Ishikawa (cell line): ENCODE measurements around the gene FAM168A.
A peak's percentile ranks its signal among the peaks of the same experiment; 100 is the strongest.

Experiments
- CEBPB ChIP-seq: IDR thresholded peaks from 2 replicates; pipeline ENCODE4 v1.6.1; 2012
- CREB1 ChIP-seq: IDR thresholded peaks from 2 replicates; pipeline ENCODE4 v1.6.1; 2012; ENCODE audit warnings: low read depth
- EGR1 ChIP-seq: IDR thresholded peaks from 2 replicates; pipeline ENCODE4 v1.6.1; 2012
- EP300 ChIP-seq: IDR thresholded peaks from 2 replicates; pipeline ENCODE4 v1.6.1; 2012; ENCODE audit warnings: borderline replicate concordance
- FOXM1 ChIP-seq: IDR thresholded peaks from 2 replicates; pipeline ENCODE4 v1.6.1; 2012; ENCODE audit warnings: low read depth, borderline replicate concordance
- NFIC ChIP-seq: IDR thresholded peaks from 2 replicates; pipeline ENCODE4 v1.6.1; 2012
- RAD21 ChIP-seq: IDR thresholded peaks from 2 replicates; pipeline ENCODE4 v1.6.1; 2012; ENCODE audit warnings: low read depth
- TAF1 ChIP-seq: IDR thresholded peaks from 2 replicates; pipeline ENCODE4 v1.6.1; 2012; ENCODE audit warnings: low read depth, mild to moderate bottlenecking
- TCF12 ChIP-seq: IDR thresholded peaks from 2 replicates; pipeline ENCODE4 v1.6.1; 2012; ENCODE audit warnings: low read depth
- TEAD4 ChIP-seq: IDR thresholded peaks from 2 replicates; pipeline ENCODE4 v1.6.1; 2012
- YY1 ChIP-seq: IDR thresholded peaks from 2 replicates; pipeline ENCODE4 v1.6.1; 2012; ENCODE audit warnings: low read depth
- ZBTB7A ChIP-seq: IDR thresholded peaks from 2 replicates; pipeline ENCODE4 v1.6.1; 2012; ENCODE audit warnings: low read depth
- TF ChIP-seq, protein P1 (sequence below): IDR thresholded peaks from 2 replicates; pipeline ENCODE4 v1.6.1; 2012; ENCODE audit warnings: low read depth, mild to moderate bottlenecking
- TF ChIP-seq, protein P2 (sequence below): IDR thresholded peaks from 2 replicates; pipeline ENCODE4 v1.6.1; 2012
- TF ChIP-seq, protein P3 (sequence below): IDR thresholded peaks from 2 replicates; pipeline ENCODE4 v1.6.1; 2012

FAM168A gene

DNA sequence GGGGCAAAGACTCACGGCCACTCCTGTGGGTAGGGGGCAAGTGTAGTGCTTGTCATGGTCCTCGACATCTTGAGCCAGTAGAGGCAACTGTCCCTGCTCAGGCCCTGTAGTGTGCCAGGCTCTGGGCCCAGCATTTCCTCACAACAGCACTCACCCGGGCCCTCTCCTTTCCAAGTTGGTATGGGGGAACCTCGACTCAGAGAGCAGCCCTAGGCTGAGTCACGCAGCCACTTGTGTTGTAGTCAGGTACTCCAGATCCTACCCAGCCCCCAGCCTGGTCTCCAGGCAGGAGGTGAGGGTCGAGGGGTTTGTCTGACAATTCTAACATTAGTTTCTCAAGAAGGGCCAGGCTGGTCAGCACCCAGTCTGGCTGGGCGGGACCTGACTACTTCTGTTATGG lies 217.6 kb downstream of the FAM168A start:
- no peak for TF ChIP-seq CEBPB

DNA sequence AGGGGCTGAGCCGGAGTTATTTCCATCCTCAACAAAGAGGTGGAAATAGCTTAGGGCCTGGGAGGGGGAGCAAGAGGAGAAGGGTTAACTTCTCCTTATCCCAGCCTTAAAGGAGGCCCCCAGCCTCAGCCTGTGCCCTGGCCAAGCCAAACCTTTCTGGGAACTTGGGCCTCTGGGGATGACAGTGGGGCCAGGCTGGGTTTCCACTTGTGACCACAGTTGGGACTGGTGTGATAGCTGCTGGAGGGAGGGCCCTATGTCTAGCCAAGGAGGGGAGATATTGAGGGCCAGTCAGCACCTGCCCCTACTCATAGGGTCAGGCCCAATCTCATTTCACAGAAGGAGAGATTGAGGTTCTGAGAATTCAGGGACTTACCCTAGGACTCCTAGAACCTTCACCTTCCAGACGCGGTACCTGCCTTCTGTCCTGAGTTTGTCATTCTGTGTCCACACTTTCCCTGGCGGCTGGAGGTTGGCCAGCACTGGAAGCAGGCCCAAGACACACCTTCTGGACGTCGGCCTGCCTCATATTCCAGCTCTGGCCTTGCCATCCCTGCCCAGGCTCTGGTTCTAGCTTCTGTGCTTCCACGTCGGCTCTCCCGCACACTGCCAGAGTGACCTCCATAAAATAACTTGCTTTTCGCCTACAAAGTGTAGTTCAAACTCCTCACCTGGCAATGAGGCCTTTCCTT lies 218.6 kb downstream of the FAM168A start:
- TF ChIP-seq NFIC (0 out of 2 replicates have a peak, but pooled peaks have one; percentile 6), EP300 (no peak), ZBTB7A (no peak)

DNA sequence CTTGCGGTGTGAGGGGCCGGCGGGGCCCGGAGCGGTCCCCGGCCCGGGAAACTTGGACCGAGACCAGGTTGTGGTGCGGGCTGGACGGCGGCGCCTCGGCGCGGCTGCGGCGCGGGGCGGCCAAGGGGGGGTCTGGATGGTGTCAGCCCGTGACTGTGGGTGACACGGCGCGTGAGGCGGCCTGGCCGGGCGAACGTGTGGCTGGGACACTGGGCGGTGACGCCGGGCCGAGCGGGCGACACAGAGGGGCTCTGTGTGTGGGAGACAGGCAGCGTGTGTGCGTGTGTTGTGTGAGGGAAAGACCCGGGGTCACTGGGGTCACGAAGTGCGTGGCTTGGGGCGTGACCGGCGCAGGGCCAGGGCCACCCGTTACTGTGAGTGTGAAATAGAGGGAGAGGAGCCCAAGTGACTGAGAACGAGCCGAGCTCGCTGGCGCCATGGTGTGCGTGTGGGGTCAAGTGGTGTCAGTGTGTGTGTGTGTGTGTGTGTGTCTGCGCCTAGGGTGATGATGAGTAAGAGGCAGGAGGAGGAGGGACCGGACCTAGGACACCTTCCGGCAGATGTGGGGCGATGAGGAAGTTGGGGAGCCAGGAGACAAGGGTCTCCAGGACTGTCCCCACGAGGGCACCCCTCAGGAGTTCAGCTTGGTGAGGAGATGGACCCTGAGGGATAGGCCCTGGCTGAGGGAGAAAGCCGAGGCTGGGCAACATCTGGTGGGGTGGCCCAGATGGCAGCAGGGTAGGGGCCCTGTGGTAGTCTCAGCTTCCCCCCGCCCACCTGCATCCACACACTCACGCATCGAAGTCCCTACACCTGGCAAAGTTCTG lies 220.9 kb downstream of the FAM168A start:
- TF ChIP-seq CEBPB: no peak
- no peak for TF ChIP-seq YY1
- TF ChIP-seq, protein P1, sequence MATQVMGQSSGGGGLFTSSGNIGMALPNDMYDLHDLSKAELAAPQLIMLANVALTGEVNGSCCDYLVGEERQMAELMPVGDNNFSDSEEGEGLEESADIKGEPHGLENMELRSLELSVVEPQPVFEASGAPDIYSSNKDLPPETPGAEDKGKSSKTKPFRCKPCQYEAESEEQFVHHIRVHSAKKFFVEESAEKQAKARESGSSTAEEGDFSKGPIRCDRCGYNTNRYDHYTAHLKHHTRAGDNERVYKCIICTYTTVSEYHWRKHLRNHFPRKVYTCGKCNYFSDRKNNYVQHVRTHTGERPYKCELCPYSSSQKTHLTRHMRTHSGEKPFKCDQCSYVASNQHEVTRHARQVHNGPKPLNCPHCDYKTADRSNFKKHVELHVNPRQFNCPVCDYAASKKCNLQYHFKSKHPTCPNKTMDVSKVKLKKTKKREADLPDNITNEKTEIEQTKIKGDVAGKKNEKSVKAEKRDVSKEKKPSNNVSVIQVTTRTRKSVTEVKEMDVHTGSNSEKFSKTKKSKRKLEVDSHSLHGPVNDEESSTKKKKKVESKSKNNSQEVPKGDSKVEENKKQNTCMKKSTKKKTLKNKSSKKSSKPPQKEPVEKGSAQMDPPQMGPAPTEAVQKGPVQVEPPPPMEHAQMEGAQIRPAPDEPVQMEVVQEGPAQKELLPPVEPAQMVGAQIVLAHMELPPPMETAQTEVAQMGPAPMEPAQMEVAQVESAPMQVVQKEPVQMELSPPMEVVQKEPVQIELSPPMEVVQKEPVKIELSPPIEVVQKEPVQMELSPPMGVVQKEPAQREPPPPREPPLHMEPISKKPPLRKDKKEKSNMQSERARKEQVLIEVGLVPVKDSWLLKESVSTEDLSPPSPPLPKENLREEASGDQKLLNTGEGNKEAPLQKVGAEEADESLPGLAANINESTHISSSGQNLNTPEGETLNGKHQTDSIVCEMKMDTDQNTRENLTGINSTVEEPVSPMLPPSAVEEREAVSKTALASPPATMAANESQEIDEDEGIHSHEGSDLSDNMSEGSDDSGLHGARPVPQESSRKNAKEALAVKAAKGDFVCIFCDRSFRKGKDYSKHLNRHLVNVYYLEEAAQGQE: no peak
- TF ChIP-seq EP300: no peak
- no peak for TF ChIP-seq EGR1
- TF ChIP-seq RAD21: no peak
- 0 out of 2 replicates have a peak, but pooled peaks have one; percentile 15 for TF ChIP-seq NFIC
- TF ChIP-seq ZBTB7A: no peak
- TF ChIP-seq TAF1: no peak
- TF ChIP-seq TCF12: 0 out of 2 replicates have a peak, but pooled peaks have one; percentile 0
- TF ChIP-seq FOXM1: no peak
- TF ChIP-seq CREB1: no peak
- TF ChIP-seq TEAD4: no peak
- TF ChIP-seq, protein P2, sequence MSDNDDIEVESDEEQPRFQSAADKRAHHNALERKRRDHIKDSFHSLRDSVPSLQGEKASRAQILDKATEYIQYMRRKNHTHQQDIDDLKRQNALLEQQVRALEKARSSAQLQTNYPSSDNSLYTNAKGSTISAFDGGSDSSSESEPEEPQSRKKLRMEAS: peak; percentile 48; the same call in 1 of the 2 replicates
- TF ChIP-seq, protein P3, sequence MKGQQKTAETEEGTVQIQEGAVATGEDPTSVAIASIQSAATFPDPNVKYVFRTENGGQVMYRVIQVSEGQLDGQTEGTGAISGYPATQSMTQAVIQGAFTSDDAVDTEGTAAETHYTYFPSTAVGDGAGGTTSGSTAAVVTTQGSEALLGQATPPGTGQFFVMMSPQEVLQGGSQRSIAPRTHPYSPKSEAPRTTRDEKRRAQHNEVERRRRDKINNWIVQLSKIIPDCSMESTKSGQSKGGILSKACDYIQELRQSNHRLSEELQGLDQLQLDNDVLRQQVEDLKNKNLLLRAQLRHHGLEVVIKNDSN: no peak

DNA sequence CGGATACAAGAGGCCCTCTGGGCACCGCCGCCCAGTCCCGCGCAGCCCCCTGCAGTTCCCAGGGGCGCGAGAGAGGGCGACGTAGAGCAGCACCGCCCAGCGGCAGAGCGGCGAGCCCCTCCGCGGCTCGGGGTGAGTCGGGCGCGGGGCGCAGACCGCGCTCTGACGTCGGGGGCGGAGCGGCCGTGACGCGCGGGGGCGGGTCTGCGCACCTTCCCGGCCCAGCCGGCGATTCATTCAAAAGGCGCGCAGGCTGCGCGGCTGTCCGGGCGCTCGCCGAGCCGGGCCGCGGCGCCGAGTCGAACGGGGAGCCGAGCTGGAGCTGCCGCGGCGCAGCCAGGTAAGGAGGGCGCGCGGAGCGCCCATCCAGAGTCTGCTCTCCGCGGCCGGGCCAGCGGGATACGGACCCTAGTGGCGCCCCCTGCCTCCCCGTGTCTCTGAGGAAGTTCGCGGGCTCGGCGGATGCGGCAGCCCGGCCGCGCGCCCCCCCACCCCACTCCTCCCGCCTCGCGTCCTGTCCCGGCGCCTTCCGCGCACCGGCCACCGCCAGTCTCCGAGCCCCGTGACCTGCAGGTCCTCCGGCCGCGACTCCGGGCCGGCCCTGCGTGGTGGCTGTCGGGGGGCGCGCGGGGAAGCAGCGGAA lies 221.6 kb downstream of the FAM168A start, which contains the start of gene RELT:
RELT (plus strand) TSS at position 240 of the 643 bp plus-strand sequence. CDS start 12,738 bp downstream, outside the sequence.
- TF ChIP-seq RAD21 (peak; percentile 61; the same call in 1 of the 2 replicates), EP300 (0 out of 2 replicates have a peak, but pooled peaks have one; percentile 9), TEAD4 (peak; percentile 22; the same call in 1 of the 2 replicates), CREB1 (peak; percentile 71; the same call in 1 of the 2 replicates), TCF12 (no peak; the same call in 1 of the 2 replicates), YY1 (0 out of 2 replicates have a peak, but pooled peaks have one; percentile 6), ZBTB7A (peak; percentile 77), NFIC (no peak), FOXM1 (no peak), EGR1 (peak; percentile 74), CEBPB (no peak), TAF1 (peak; percentile 81)
- TF ChIP-seq, protein P1: no peak
- TF ChIP-seq, protein P3: no peak; the same call in 1 of the 2 replicates
- TF ChIP-seq, protein P2: no peak; the same call in none of the 2 replicates

DNA sequence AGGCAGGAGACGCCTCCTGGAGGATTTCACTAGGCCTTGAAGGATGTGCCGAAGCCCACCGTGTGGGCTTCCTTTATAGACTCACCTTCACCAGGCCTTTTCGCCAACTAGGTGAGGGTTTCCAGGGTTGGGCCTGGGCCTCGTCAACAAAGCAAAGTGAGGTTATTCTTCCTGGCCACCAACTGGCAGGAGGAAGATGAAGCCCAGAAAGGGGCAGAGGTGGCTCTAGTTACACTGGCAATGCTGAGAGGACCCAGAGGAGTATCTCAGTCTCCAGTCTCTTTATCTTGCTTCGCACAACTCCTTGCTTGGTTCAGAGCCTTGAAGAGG lies 222.1 kb downstream of the FAM168A start:
- TF ChIP-seq YY1: no peak
- no peak for TF ChIP-seq CREB1
- no peak for TF ChIP-seq ZBTB7A
- TF ChIP-seq CEBPB: no peak
- TF ChIP-seq TEAD4: no peak
- TF ChIP-seq, protein P3: no peak
- TF ChIP-seq EP300: no peak
- no peak for TF ChIP-seq TAF1
- no peak for TF ChIP-seq NFIC
- no peak for TF ChIP-seq FOXM1
- TF ChIP-seq, protein P2: no peak
